HG02970 (cell line): ENCODE results near the gene SEMA5B.

Experiments
- ATAC-seq: cut with Tn5 transposase; IDR thresholded peaks from one replicate; pipeline ENCODE4 v1.9.1; 2021; ENCODE audit warnings: mild to moderate bottlenecking, moderate library complexity, moderate number of reproducible peaks; ENCODE audit not compliant: unreplicated experiment, low FRiP score

The SEMA5B gene

DNA sequence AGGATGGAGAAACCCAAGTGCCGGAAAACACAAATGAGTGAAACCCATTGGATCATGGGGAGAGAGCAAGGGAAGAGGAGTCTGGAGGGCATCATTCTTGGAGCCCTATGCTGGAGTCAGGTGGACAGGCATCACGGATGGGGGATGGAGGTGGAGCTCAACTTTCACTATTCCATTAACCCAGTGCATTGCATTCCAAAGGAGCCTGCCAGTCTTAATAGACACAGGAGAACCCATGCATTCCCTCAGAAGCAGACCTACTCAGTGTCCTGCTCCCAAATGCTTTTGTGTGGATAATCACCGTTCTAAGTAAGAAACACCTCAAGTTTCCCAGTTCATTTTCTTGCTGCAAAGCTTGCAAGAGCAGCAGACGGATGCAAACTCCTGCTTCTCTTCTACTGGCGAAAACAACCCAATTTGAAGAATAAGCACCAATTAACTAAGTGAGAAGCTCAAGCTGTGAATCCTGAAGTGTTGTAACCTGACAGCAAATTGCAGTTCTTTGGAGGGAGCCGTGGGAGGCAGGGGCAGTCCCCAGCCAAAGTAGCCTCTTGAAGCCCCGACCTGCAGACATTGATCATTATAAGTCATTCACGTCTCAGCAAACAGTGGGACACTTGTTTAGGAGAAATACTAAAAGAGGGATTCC, 25.3 kb downstream of the SEMA5B start:
- no peak for ATAC-seq

DNA sequence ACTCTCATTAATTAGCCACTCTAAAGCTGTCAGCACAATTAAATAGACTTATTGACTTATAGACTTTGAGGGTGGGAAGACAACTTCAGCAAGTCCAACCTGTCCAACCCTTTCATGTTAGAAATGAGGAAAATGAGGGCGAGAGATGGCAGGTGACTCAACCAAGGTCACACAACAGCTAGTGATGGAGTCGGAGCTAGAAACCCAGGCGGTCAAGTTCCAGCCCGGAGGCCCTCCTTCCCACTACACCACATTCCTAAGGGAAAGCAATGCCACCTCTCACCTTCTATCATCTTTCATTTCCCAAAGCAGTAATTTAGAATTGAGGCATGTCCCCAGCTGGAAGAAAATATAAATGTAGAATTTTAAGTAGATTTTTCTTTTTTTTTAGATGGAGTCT, 28.7 kb downstream of the SEMA5B start:
- ATAC-seq, result no peak

DNA sequence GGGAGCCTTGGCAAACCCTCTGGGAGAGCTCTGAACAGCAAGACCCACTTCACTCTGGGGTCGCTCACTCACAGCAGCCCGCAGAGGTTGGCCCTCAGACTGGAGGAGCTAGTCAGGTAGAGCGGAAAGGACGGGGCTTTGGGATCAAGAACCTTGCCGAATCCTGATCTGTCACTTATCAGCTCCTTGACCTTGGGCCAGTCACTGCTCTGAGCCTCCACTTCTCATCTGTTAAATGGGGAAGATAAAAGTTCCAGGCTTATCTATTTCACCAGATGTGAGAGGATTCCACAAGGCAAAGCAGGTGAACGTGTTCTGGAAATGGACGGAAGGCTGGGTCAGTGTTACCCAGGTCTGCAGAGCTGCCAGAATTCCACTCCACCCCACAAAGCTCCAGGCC, 29.4 kb downstream of the SEMA5B start:
- ATAC-seq, result no peak

DNA sequence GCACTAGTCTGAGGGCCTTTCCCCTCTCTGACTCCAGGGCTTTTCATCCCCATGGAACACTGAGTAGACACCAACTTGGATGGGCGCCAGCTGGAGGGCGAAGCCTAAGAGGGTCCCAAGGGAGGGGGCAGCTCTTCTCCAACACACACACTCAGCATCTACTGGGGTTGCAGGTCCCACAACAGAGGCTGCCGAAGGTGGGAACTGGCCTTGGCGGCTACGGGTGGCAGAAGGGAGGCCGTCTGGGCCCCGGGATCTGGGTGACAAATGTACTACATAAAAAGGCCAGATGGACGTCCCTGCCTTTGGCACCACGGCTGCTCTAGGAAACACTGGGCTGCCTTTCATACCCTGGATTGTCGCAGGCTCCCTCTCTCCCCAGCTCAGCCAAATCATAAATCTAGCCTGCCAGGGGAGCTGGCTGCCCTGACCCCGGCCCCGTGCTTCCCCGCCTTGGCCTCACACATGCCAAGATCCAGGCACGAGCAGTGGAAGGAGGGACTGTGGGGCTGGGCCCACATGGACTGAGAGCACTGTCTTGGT, 31.5 kb downstream of the SEMA5B start:
- no peak for ATAC-seq

DNA sequence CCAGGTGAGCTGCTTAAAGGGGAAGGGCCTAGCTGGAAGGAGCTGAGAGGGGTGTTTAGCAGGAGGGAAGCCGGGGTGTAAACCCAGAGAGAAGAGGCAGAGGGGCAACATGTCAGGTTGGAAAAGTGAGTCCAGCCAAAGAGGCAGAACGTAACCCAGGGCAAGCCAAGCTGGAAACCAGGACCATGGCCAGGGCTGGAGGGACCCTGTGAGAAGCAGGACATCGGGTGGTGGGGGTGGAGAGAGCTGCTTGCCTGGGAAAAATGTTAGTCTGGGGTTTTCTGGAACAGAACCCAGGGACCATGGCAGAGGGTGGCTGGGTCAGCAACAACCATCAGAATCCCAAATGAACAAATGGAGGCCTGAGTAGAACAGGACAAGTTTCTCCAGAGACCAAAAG, 32.6 kb downstream of the SEMA5B start:
- ATAC-seq, result no peak

DNA sequence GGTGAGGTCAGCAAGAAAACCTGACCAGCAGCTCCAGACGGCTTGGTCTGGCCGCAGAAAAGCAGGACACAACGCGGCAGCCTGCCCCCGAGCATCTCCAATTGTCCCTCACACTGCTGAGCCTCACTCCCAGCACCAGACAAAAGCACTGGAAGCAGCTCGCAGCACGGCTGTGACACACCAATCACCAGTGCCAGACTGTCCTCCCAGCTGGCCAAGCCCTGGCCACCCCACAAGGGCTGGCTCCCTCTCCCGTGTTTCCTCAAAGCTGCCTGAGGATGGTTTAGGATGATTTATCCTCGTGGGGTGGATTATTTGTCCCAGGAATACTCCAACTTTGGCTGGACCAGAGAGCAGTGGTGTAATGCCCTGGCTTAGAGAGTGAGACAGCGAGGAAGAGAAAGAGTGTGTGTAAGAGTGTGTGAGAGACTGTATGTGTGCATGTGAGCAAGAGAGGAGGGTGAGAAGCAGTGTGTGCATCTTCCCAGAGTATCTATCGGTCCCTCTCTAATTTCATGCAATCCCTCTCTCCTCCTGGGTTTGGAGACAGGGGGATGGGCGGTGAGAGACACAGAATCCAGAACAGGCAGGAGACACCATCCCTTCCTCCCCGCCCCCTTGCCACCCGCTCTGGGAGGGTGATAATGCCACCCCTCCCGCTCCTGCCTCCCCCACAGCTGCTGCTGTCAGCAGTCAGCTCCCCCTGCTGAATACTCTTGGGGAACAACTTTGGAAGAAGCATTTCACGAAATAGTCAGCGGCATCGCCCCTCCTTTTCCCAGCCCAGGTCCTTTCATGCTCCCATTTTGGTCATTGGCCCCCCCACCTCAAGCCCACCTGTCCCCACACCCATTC, 34.2 kb downstream of the SEMA5B start:
- no peak for ATAC-seq

DNA sequence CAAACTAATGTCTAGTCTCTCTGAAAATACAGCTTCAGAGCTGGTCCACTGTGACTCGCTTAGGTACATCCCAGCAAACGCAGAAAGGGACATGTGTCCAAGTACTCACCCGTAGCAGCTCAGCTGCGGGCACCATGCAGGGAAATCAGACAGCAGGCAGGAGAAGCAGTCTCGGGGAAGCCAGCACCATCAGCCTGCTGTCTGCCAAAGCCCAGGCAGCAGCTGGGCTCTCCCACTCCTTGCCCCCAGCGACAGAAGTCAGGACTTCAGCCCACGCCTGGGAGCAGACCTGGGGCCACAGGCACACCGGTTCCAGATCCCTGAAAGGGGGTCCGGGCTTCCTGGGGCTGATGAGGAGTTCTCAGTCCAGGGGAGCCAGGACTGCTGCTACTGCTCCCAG, 34.9 kb downstream of the SEMA5B start:
- no peak for ATAC-seq

DNA sequence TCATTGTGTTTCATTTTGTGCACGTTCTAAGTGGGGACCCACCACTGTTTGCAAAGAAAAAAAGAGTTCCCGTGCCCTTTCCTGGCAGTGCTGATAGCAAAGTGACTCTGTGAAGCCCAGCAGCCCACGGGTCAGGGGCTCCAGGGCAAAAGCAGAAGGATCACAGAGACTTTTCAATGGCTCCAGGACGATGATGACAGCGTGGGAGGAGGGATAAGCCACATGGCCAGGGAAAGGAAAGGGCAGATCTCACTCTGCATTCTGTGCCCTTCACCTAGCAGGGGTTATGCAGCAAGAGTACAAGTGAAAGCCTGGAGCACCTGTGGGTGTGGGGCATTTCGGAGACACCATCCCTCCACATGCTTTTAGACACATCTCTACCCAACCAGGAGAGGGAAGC, 35.4 kb downstream of the SEMA5B start:
- no peak for ATAC-seq

DNA sequence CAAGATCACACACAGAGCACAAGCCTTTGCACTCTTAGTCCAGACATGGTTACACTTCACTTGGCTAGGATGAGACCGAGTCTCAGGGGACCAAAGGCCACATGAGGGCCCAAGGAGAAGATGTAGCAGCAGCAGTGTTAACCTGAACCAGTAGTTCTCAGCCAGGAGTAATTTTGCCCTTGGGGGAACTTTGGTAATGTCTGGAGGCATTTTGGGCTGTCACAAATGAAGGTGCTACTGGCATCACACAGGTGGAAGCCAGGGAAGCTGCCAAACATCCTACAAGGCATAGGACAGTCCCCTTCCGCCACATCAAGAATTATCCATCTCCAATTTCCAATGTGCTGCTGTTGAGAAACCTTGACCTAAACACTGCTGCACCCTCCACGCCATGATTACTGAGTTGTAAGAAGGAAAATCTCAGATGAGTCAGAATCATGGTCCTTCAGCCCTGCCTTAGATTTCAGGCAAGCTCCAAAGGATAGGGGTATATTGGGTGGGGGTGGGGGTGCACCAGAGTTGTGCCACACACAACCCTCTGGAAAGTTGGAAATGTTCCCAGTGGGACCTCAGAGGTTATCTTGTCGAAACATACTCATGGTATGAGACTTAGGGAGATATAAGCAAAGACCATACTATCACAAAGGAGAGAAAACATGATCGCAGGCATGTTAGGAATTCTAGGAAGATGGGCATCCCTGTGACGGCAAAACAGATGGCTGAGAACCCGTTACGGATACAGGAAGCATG, 36.2 kb downstream of the SEMA5B start:
- ATAC-seq, result no peak

DNA sequence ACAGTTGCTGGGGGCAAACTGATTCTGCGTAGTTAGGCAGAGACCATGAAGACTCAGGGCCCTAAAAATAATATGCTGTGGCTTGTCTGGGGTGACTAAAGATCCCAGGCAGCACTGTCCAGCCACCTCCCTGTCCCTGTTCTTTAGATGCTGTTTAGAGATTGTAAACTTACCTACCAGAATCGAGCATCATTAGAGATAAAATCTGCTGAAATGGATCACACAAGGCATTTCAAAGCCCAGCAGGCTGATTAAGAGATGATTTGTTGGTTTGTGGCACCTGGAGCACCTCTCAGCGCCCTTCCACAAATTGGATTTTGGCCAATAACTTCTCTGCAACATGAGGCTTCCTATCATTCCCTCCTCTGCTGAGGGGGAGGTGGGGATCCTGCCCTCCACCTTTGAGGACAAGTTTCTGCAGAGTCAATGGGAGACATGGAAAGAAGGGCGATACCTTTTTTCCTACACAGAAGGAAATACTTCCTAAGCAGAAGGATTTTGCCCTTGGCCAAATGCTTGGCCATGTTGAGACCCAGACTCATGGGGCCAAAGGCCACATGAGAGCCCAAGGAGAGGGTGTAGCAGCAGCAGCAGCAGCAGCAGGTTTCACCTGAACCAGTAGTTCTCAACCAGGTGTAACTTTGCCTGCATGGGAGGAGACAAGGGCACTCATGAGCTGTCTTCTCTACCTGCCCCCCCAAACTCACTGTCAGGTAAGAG, 37.5 kb downstream of the SEMA5B start:
- ATAC-seq, result no peak

DNA sequence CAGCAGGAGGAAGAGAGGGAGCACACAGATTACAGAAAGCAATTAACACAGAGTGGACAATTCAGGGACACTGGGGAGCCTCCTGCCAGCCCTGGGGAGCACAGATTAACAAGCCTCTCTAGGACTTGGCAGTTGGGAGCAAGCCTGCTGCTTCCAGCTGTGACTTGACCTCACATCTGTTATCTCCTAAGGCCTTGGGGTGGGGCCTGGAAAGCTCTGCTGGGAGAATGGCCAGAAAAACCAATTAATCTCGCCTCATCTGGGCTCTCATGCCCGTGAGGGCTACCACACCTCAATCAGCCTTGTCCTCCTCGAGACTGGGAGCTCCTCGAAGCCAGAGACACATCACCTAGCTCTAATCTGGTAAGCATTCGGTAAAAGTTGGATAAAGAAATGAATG, 39.1 kb downstream of the SEMA5B start:
- ATAC-seq, result no peak

DNA sequence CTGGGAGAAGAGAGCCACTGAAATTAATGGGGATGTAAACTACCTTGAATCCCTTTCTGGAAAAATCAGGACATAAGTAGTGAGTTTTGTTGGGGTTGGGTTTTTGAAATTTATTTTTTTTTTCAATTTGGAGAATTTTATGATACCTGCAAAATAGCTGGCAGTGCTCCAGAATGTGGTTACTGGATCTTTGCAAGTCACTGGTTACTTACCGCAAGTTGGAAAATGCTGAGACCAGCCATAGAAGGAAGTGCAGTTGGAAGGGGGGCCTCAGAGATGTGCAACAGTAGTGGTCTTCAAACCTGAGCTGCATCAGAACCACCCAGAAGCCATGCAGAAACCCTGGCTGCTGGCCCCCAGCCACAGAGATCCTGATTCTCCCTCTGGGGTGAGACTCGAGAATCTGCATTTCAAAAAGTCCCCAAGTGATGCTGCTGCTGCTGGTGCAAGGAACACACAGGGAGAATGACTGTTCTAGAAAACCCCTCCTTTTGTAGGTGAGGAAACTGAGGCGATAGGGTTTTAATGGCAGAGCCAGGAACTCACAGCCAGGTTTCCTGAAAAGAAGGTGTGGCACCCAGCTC, 39.7 kb downstream of the SEMA5B start:
- no peak for ATAC-seq

DNA sequence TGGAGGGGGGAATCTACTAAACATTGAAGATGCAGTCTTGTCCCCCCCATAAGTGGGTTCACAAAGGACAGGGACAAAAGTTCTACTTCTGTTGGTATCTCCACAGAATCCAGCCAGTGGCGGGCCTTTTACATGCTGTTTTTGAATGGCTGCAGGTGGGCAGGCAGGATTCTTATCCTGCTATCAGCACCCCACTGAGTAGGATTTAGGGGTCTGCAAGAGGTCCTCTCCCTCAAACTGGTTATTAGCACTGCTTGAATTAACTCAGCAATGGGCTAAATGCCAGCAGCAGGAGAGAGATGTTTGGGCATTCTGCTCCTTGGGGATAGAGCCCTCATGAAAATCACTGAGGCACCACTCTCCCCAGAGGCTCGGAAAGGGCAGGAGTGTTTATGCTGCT, 40.3 kb downstream of the SEMA5B start:
- no peak for ATAC-seq

DNA sequence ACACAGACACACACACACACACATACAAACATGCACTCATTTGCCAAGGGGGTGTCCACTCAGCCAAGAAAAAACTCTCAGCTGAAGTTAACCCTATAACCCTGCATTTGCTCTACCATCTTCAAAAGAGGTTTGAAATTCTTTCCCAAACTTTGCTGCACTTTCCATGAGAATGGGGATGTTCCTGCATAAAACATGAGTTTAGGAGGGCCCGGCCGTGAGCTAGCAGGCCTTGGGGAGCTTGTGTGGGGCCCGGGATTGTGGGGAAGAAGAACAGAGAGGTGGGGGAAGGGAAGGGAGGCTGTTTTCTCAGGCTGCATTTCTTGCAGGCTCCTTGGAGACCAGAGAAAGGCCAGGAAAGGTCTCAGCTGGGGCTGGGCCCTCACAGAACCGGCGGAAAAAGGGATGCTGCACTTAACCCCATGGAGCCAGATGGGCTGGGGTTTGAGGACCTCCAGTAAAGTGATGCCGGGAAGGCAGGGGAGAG, 40.8 kb downstream of the SEMA5B start:
- no peak for ATAC-seq

DNA sequence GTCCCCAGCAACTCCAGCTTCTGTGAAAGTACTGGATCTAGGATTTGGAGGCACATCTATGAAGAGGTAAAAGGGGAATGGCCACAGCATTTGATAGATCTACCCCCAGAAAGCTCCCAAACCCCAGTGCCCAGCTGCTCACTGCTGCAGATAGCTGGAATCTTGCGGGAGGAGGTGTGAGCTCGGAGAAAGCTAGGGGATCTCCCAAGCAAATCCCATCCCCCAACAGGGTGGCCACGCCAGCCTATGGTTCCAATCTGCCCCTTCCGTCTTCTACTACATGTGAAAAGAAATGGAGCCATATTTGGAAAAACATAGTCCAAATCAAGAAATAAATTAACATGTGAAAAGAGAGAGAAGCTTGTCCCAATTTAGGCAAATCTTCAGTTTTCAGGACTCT, 42.0 kb downstream of the SEMA5B start:
- ATAC-seq, result no peak

DNA sequence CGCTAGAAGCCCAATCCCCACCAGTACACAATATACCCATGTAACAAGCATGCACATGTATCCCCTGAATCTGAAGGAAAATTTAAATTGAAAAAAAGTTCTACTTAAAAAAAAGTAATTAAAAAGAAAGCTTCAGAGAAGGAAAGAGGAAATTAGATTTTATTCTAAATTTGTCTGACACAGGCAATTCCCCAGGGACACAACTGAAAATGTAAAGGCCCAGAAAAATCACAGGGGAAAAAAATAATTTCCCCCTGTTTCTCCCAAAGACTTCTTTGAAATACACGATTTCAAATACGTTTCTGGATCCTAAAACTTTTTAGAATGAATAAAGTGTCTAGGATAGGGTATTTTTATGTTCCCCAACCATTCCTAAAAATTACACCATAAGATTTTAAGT, 42.9 kb downstream of the SEMA5B start:
- ATAC-seq, result no peak

DNA sequence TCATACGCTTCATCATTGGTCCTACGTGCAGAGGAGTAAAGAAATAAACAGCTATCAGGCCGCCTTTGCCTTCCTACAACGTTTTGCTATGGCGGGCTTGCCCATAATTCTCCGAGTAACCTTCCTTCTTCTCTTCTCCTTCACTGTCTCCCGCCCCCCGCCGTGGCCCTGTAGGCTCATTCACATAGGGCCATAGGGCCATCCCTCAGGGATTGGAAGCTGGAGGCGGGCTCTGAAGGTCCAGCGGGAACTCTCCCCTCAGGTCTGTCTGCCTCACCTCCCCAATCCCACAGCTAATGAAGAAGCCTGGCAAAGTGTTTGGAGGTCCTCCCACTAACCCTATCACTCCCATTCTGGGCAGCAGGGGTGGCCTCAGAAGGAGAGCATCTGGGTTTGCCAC, 43.6 kb downstream of the SEMA5B start:
- ATAC-seq, result no peak

DNA sequence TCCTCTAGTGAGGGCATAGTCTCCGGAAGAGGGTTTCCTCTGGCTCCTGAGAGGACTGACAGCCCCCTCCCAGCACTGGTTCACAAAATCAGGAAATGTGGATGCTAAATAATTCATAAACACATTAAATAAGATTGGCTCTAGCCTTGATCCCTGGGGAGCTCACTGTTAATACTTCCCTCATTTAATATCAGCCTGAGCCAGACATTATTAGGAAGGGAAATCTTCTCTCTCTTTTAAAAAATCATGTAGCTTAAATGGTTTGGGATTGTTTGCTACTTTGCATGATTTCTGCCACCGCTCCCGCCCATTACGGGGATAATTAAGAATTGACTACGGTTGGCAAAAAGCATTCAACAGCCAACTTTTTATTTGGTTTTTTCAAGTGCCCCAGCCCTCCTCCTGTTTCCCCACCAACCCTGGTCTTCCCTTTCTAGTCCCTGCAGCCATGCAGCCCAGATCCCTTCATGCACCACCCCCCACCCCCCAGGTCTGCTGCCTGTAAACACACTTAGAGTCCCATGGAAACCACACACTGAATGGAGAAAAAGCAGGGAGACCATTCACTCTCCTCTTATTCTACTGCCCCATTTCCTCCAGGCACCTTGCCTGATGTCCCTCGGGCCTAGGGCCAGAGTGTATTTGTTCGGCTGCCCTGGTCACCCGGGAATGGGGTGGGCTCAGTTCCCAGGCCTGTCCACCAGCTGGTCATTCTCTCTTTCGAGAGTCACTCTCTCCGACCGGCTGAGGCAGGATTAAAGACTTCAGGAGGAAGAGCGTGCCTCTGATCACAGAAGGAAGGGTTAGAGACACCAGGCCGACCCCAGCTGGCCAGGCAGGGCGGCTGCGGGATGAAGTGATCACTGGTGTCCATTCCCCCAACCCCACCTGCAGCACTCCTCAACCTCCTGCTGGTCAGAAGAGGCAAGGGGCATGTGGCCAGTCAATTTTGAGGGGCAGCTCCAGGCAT, 45.1 kb downstream of the SEMA5B start:
- ATAC-seq, result no peak

DNA sequence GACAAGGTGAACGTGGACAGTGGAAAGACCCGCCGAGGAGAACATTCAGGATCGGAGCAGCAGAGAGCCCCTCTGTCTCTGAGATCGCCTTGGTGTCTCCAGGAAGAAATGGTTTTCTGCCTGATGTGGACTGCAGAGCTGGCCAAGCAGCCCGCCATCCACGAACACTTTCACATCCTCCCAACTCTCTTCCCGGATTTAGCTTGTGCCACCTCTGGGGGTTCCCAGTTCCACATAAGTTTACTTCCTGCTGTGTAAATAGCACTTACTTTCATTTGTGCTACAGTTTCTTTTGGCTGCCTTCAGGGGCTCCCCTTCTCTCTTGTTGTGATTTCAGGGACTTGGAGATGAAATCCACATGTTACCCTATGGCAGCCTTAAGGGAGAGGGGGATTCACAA, 48.4 kb downstream of the SEMA5B start:
- no peak for ATAC-seq
